HepG2 (cell line): ENCODE results near the gene SPINDOC. TPM values are rescaled to one million over a fixed set of nuclear protein-coding genes. Genes with fewer than 3 reads are reported as not detected.
A peak's percentile ranks its signal among the peaks of the same experiment; 100 is the strongest.

ENCODE experiments used
- ADNP ChIP-seq: sonication (generic); formaldehyde crosslinking; IDR thresholded peaks from 2 replicates; pipeline ENCODE4 v1.4.0; 2020; ENCODE audit warnings: missing genetic modification reagents
- CCDC6 ChIP-seq: sonication (generic); formaldehyde crosslinking; IDR thresholded peaks from 2 replicates; pipeline ENCODE4 v1.8.1; 2022; ENCODE audit warnings: mild to moderate bottlenecking, missing genetic modification reagents, moderate library complexity
- FLYWCH1 ChIP-seq: sonication (generic); formaldehyde crosslinking; IDR thresholded peaks from 2 replicates; pipeline ENCODE4 v1.8.1; 2023; ENCODE audit warnings: mild to moderate bottlenecking, missing genetic modification reagents
- GABPA ChIP-seq, 2 experiments: IDR thresholded peaks; 2 replicates each; pipeline ENCODE4 v1.6.1; 2011 to 2016; ENCODE audit warnings: low read depth in 2 of 2, low read length in 1 of 2, missing biosample characterization in 1 of 2, missing genetic modification characterization in 1 of 2
- ISX ChIP-seq: sonication (generic); formaldehyde crosslinking; conservative IDR thresholded peaks from 2 replicates; pipeline ENCODE4 v1.5.0; 2020; ENCODE audit warnings: missing genetic modification reagents
- JARID2 ChIP-seq: sonication (generic); formaldehyde crosslinking; IDR thresholded peaks from 2 replicates; pipeline ENCODE4 v1.8.1; 2023; ENCODE audit warnings: missing genetic modification reagents, inconsistent platforms; ENCODE audit not compliant: insufficient replicate concordance
- KAT7 ChIP-seq: IDR thresholded peaks from 2 replicates; pipeline ENCODE4 v1.6.1; 2018; ENCODE audit warnings: borderline replicate concordance, missing compliant biosample characterization
- KLF16 ChIP-seq, 2 experiments: sonication (generic) in 1 of 2; formaldehyde crosslinking in 1 of 2; IDR thresholded peaks; 2 replicates each; pipeline versions ENCODE4 v1.6.1 to v1.8.0; 2016 to 2023; ENCODE audit warnings: missing genetic modification reagents in 2 of 2, missing compliant biosample characterization in 1 of 2
- MEF2D ChIP-seq: sonication (generic); formaldehyde crosslinking; IDR thresholded peaks from 2 replicates; pipeline ENCODE4 v1.5.1; 2020; ENCODE audit warnings: mild to moderate bottlenecking, missing genetic modification reagents
- NFAT5 ChIP-seq: sonication (generic); formaldehyde crosslinking; IDR thresholded peaks from 2 replicates; pipeline ENCODE4 v1.4.0; 2020; ENCODE audit warnings: missing genetic modification reagents
- RFX3 ChIP-seq: IDR thresholded peaks from 2 replicates; pipeline ENCODE4 v1.6.1; 2016; ENCODE audit warnings: missing biosample characterization, missing genetic modification reagents
- SIX1 ChIP-seq: sonication (generic); formaldehyde crosslinking; IDR thresholded peaks from 2 replicates; pipeline ENCODE4 v1.4.0; 2020; ENCODE audit warnings: missing genetic modification reagents, borderline replicate concordance
- SMC3 ChIP-seq: IDR thresholded peaks from 2 replicates; pipeline ENCODE4 v1.6.1; 2011; ENCODE audit warnings: low read length, improper control_type of control experiment
- ZFYVE20 ChIP-seq: sonication (generic); formaldehyde crosslinking; IDR thresholded peaks from 2 replicates; pipeline ENCODE4 v1.8.0; 2023; ENCODE audit warnings: low read depth, mild to moderate bottlenecking, moderate library complexity, missing genetic modification reagents, borderline replicate concordance
- ZNF331 ChIP-seq: sonication (generic); formaldehyde crosslinking; IDR thresholded peaks from 2 replicates; pipeline ENCODE4 v1.4.0; 2020; ENCODE audit warnings: missing genetic modification reagents
- ZNF362 ChIP-seq: sonication (generic); formaldehyde crosslinking; IDR thresholded peaks from 2 replicates; pipeline ENCODE4 v1.4.0; 2020; ENCODE audit warnings: missing genetic modification reagents, mild to moderate bottlenecking, borderline replicate concordance
- ZNF841 ChIP-seq: sonication (generic); formaldehyde crosslinking; IDR thresholded peaks from 2 replicates; pipeline ENCODE4 v1.8.1; 2023; ENCODE audit warnings: missing genetic modification reagents, borderline replicate concordance
- ZZZ3 ChIP-seq: sonication (generic); formaldehyde crosslinking; IDR thresholded peaks from 2 replicates; pipeline ENCODE4 v1.4.0; 2020; ENCODE audit warnings: missing genetic modification reagents, mild to moderate bottlenecking, borderline replicate concordance
- polyA plus RNA-seq, 8 experiments: library from polyadenylated mRNA; depleted of rRNA in 3 of 8; stranded (reverse) in 7 of 8; unstranded in 1 of 8; fragments of >200 nt; fragmentation: Illumina TruSeq in 4 of 8; extraction: Trizol in 4 of 8; gene quantifications; 2 replicates each; pipeline versions ENCODE4 v1.2.1 to v1.2.3, GENCODE V29; 2011 to 2016; ENCODE audit warnings: low read depth in 4 of 8, missing spikeins in 1 of 8, mixed read lengths in 1 of 8; ENCODE audit not compliant: insufficient read depth in 1 of 8
- total RNA-seq, 5 experiments: library from RNA; depleted of rRNA; stranded (reverse); fragments of >200 nt; fragmentation: Illumina TruSeq; extraction: Trizol; gene quantifications; 2 replicates each; pipeline ENCODE4 v1.2.3, GENCODE V29; 2016; ENCODE audit warnings: low read depth in 1 of 5
- TF ChIP-seq, protein P1 (sequence below): conservative IDR thresholded peaks from 2 replicates; pipeline ENCODE4 v1.6.1; 2018; ENCODE audit warnings: missing genetic modification reagents
- TF ChIP-seq, protein P2 (sequence below): sonication (generic); formaldehyde crosslinking; IDR thresholded peaks from 2 replicates; pipeline ENCODE4 v1.8.0; 2022; ENCODE audit warnings: mild to moderate bottlenecking, missing genetic modification reagents

The SPINDOC gene
- total and polyA plus RNA-seq, 2 of the 13 experiments (the other 11 are each of a cell fraction or from before 2014, with no cell fraction given) = 21.4 to 29.9 TPM

GRCh38 chr11:63838678-63839507, 25.6 kb downstream of the SPINDOC start, which contains the start of gene MARK2 (continued):
- no peak for TF ChIP-seq ISX
- TF ChIP-seq ZFYVE20 = no peak
- TF ChIP-seq KAT7 (CRISPR knock-in tag) = 0 out of 2 replicates have a peak, but pooled peaks have one; percentile 49
- TF ChIP-seq ZZZ3 (CRISPR knock-in tag) = no peak
- TF ChIP-seq RFX3 = no peak
- TF ChIP-seq CCDC6 (CRISPR knock-in tag) = no peak; the same call in 1 of the 2 replicates
- TF ChIP-seq ZNF331 (CRISPR knock-in tag) = no peak
- no peak; the same call in 1 of the 2 replicates for TF ChIP-seq NFAT5 (CRISPR knock-in tag)
- TF ChIP-seq FLYWCH1 (CRISPR knock-in tag) = no peak
- no peak for TF ChIP-seq SMC3
- TF ChIP-seq MEF2D = no peak
- TF ChIP-seq ADNP (CRISPR knock-in tag) = no peak
- TF ChIP-seq SIX1 = no peak
- no peak for TF ChIP-seq ZNF362 (CRISPR knock-in tag)
- peak; percentile 32; the same call in 1 of the 2 replicates for TF ChIP-seq GABPA (IDR thresholded peaks at IDR 0.05; ENCODE audit: low read depth, low read length)
- peak; percentile 79 for TF ChIP-seq GABPA (CRISPR knock-in tag; IDR thresholded peaks at IDR 0.05; ENCODE audit: low read depth)
- no peak for TF ChIP-seq ZNF841 (CRISPR knock-in tag)
- TF ChIP-seq, protein P1, sequence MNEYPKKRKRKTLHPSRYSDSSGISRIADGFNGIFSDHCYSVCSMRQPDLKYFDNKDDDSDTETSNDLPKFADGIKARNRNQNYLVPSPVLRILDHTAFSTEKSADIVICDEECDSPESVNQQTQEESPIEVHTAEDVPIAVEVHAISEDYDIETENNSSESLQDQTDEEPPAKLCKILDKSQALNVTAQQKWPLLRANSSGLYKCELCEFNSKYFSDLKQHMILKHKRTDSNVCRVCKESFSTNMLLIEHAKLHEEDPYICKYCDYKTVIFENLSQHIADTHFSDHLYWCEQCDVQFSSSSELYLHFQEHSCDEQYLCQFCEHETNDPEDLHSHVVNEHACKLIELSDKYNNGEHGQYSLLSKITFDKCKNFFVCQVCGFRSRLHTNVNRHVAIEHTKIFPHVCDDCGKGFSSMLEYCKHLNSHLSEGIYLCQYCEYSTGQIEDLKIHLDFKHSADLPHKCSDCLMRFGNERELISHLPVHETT (CRISPR knock-in tag) = no peak
- TF ChIP-seq KLF16 (CRISPR knock-in tag; IDR thresholded peaks at IDR 0.05) = peak in 1 of 2 experiments; percentile 56; a peak in 1 of 4 replicates
- TF ChIP-seq, protein P2, sequence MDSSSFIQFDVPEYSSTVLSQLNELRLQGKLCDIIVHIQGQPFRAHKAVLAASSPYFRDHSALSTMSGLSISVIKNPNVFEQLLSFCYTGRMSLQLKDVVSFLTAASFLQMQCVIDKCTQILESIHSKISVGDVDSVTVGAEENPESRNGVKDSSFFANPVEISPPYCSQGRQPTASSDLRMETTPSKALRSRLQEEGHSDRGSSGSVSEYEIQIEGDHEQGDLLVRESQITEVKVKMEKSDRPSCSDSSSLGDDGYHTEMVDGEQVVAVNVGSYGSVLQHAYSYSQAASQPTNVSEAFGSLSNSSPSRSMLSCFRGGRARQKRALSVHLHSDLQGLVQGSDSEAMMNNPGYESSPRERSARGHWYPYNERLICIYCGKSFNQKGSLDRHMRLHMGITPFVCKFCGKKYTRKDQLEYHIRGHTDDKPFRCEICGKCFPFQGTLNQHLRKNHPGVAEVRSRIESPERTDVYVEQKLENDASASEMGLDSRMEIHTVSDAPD = no peak
- no peak for TF ChIP-seq JARID2
